Mesothelial cell of epicardium (in vitro differentiated cells): ENCODE results near the gene TBX1. TPM values are rescaled to one million over a fixed set of nuclear protein-coding genes. Genes with fewer than 3 reads are reported as not detected.

Experiments
- DNase-seq, 2 experiments: peaks; one replicate each; pipeline ENCODE4 v3.0.0; 2021; ENCODE audit warnings: low spot score in 2 of 2; ENCODE audit not compliant: unreplicated experiment in 2 of 2
- H3K27ac Mint-ChIP-seq: 2 replicates; pipeline ENCODE4 v1.8.0; 2021; ENCODE audit warnings: mixed read lengths
- H3K27me3 Mint-ChIP-seq: 2 replicates; pipeline ENCODE4 v1.8.0; 2021; ENCODE audit warnings: low read depth, mixed read lengths
- H3K36me3 Mint-ChIP-seq: 2 replicates; pipeline ENCODE4 v1.8.0; 2021; ENCODE audit warnings: mixed read lengths
- H3K4me1 Mint-ChIP-seq: 2 replicates; pipeline ENCODE4 v1.8.0; 2021; ENCODE audit warnings: mixed read lengths
- H3K4me3 Mint-ChIP-seq: 2 replicates; pipeline ENCODE4 v1.8.0; 2021; ENCODE audit warnings: mild to moderate bottlenecking, moderate library complexity, mixed read lengths
- H3K9me3 Mint-ChIP-seq: 2 replicates; pipeline ENCODE4 v1.8.0; 2021; ENCODE audit warnings: mixed read lengths
- CTCF ChIP-seq: fragments of 200-600 bp; sonication (generic); IDR thresholded peaks from one replicate; pipeline ENCODE4 v1.5.0; 2021; ENCODE audit warnings: antibody characterized with exemption; ENCODE audit not compliant: unreplicated experiment
- total RNA-seq: library from RNA; stranded (reverse); gene quantifications from 3 replicates; pipeline ENCODE4 v1.2.1, GENCODE V29; 2021

The TBX1 gene
- total RNA-seq, 1 donor from 2014 or later = 0.45 TPM

GRCh38 chr22:19734163-19734562 is 26.4 kb upstream of the TBX1 start:
- Mint-ChIP-seq H3K4me3 (no peak overlapping the region), H3K27ac (no peak overlapping the region), H3K4me1 (peaks cover 4% of the 10 kb centered on the region), H3K36me3 (no peaks in the 10 kb centered on the region), H3K9me3 (no peaks in the 10 kb centered on the region), H3K27me3 (peaks cover 30% of the 10 kb centered on the region)
- no peak for DNase-seq
- TF ChIP-seq CTCF = no peak

GRCh38 chr22:19734837-19735382 is 25.7 kb upstream of the TBX1 start:
- Mint-ChIP-seq H3K27me3 (peaks cover 24% of the 10 kb centered on the region), H3K36me3 (no peaks in the 10 kb centered on the region), H3K4me3 (no peak overlapping the region), H3K4me1 (peaks cover 4% of the 10 kb centered on the region), H3K9me3 (no peaks in the 10 kb centered on the region), H3K27ac (no peak overlapping the region)
- no peak for DNase-seq
- no peak for TF ChIP-seq CTCF

- no peak for TF ChIP-seq CTCF
- H3K27ac Mint-ChIP-seq = no peak overlapping the region
- peaks cover 2% of the 10 kb centered on the region for H3K4me1 Mint-ChIP-seq
- no peaks in the 10 kb centered on the region for H3K9me3 Mint-ChIP-seq
- H3K4me3 Mint-ChIP-seq = no peak overlapping the region
- H3K36me3 Mint-ChIP-seq = no peaks in the 10 kb centered on the region
- peaks cover 18% of the 10 kb centered on the region for H3K27me3 Mint-ChIP-seq
- no peak for DNase-seq
These were observed 24.7 kb upstream of the TBX1 start for GRCh38 chr22:19735665-19736510.

GRCh38 chr22:19737846-19738663 is 22.5 kb upstream of the TBX1 start:
- DNase-seq = no peak
- Mint-ChIP-seq H3K4me1 (peaks cover 2% of the 10 kb centered on the region), H3K4me3 (no peak overlapping the region), H3K36me3 (no peaks in the 10 kb centered on the region), H3K9me3 (no peaks in the 10 kb centered on the region), H3K27ac (no peak overlapping the region), H3K27me3 (peaks cover 16% of the 10 kb centered on the region)
- TF ChIP-seq CTCF = no peak

GRCh38 chr22:19738664-19739447 is 21.7 kb upstream of the TBX1 start:
- TF ChIP-seq CTCF = no peak
- DNase-seq = no peak
- no peak overlapping the region for H3K4me3 Mint-ChIP-seq
- H3K27ac Mint-ChIP-seq = no peak overlapping the region
- H3K36me3 Mint-ChIP-seq = no peaks in the 10 kb centered on the region
- peaks cover 2% of the 10 kb centered on the region for H3K4me1 Mint-ChIP-seq
- peaks cover 10% of the 10 kb centered on the region for H3K27me3 Mint-ChIP-seq
- H3K9me3 Mint-ChIP-seq = no peaks in the 10 kb centered on the region
